Epidermal melanocyte (primary cell): ENCODE results near the gene HCN2.

ENCODE experiments used
- DNase-seq: peaks from one replicate; pipeline ENCODE4 v3.0.0; 2011; ENCODE audit warnings: low spot score; ENCODE audit not compliant: insufficient read length

HCN2 gene

GRCh38 chr19:634975-635652, 45.4 kb downstream of the HCN2 start:
- DNase-seq, result no peak

GRCh38 chr19:638906-639252, 49.2 kb downstream of the HCN2 start:
- no peak for DNase-seq

GRCh38 chr19:639253-640160, 49.8 kb downstream of the HCN2 start, which contains the start of gene FGF22:
FGF22 (plus strand) TSS chr19:639879; CDS start chr19:639926, 47 bp downstream.
- DNase-seq, result peak; percentile 97

GRCh38 chr19:640161-640558, 50.5 kb downstream of the HCN2 start:
- DNase-seq, result no peak

GRCh38 chr19:640606-641189, 51.0 kb downstream of the HCN2 start:
- DNase-seq, result no peak

GRCh38 chr19:641702-642101, 52.0 kb downstream of the HCN2 start:
- DNase-seq, result no peak

- no peak for DNase-seq
These were observed 53.4 kb downstream of the HCN2 start for GRCh38 chr19:642767-643727.

- DNase-seq, result no peak
These were observed 54.1 kb downstream of the HCN2 start for GRCh38 chr19:643736-644135.

GRCh38 chr19:644363-644762, 54.7 kb downstream of the HCN2 start:
- DNase-seq, result no peak

GRCh38 chr19:644789-645188, 55.1 kb downstream of the HCN2 start:
- DNase-seq, result no peak

GRCh38 chr19:645912-646778, 56.5 kb downstream of the HCN2 start:
- DNase-seq, result no peak

- no peak for DNase-seq
These were observed 57.3 kb downstream of the HCN2 start for GRCh38 chr19:646779-647565.

GRCh38 chr19:647566-648284, 58.0 kb downstream of the HCN2 start:
- DNase-seq, result no peak

GRCh38 chr19:648305-648704, 58.6 kb downstream of the HCN2 start:
- no peak for DNase-seq

GRCh38 chr19:648904-649801, 59.5 kb downstream of the HCN2 start:
- DNase-seq, result no peak

- no peak for DNase-seq
These were observed 60.4 kb downstream of the HCN2 start for GRCh38 chr19:650121-650520.

GRCh38 chr19:651114-651818, 61.6 kb downstream of the HCN2 start:
- no peak for DNase-seq
